Measurements from ENCODE around the gene ZMIZ1.

GRCh38 chr10:79137826-79138225, 69.1 kb downstream of the ZMIZ1 start:
- TF ChIP-seq CTCF (IDR thresholded peaks at IDR 0.05), result no peak
- TF ChIP-seq EP300 (IDR thresholded peaks at IDR 0.05), result no peak
- no peak for TF ChIP-seq POLR2A (IDR thresholded peaks at IDR 0.05)
- no peak for TF ChIP-seq POLR2AphosphoS5 (IDR thresholded peaks at IDR 0.05)

Measured in suprapubic skin (tissue), 4 donors.